H1 (cell line): ENCODE measurements around the gene OGN. TPM values are rescaled to one million over a fixed set of nuclear protein-coding genes. Genes with fewer than 3 reads are reported as not detected.

Source experiments
- FOSL1 ChIP-seq: IDR thresholded peaks from 2 replicates; pipeline ENCODE4 v1.6.1; 2011; ENCODE audit warnings: mild to moderate bottlenecking, low read depth, low read length, moderate library complexity; ENCODE audit not compliant: insufficient read depth
- KDM1A ChIP-seq: fragments of 200-600, 300-600 bp; sonication (generic); IDR thresholded peaks from 2 replicates; pipeline ENCODE4 v1.7.1; 2016; ENCODE audit warnings: mild to moderate bottlenecking, low read length, borderline replicate concordance
- RAD21 ChIP-seq, 2 experiments: IDR thresholded peaks in 1 of 2; conservative IDR thresholded peaks in 1 of 2; 2 replicates each; pipeline ENCODE4 v1.6.1; 2011; ENCODE audit warnings: low read depth in 2 of 2, low read length in 2 of 2, improper control_type of control experiment in 1 of 2, inconsistent platforms in 1 of 2, mild to moderate bottlenecking in 1 of 2, moderate library complexity in 1 of 2
- SIRT6 ChIP-seq: IDR thresholded peaks from one replicate; pipeline ENCODE4 v1.7.1; 2012; ENCODE audit warnings: low read length, inconsistent platforms
- SUZ12 ChIP-seq: fragments of 200-600 bp; sonication (generic); IDR thresholded peaks from 2 replicates; pipeline ENCODE4 v1.6.1; 2012; ENCODE audit warnings: mild to moderate bottlenecking, inconsistent platforms, low read length, moderate library complexity, mixed read lengths
- TAF1 ChIP-seq: IDR thresholded peaks from 2 replicates; pipeline ENCODE4 v1.6.1; 2011; ENCODE audit warnings: mild to moderate bottlenecking, low read depth, low read length
- TEAD4 ChIP-seq: IDR thresholded peaks from 2 replicates; pipeline ENCODE4 v1.6.1; 2012; ENCODE audit warnings: low read depth, low read length, inconsistent platforms, mixed read lengths
- polyA plus RNA-seq, 7 experiments: library from polyadenylated mRNA; depleted of rRNA in 3 of 7; stranded (reverse) in 5 of 7; unstranded in 2 of 7; fragments of >200 nt in 5 of 7; fragments of 200-250 nt in 2 of 7; gene quantifications; 1 replicate in 5 of 7; 2 replicates in 1 of 7; 4 replicates in 1 of 7; pipeline versions ENCODE4 v1.2.1 to v1.2.3, GENCODE V29; 2011 to 2013; ENCODE audit warnings: missing spikeins in 2 of 7, mixed read lengths in 2 of 7
- total RNA-seq: library from RNA; stranded (reverse); fragmentation: NEBNext Ultra II Directional; extraction: Animal tissue kit (Norgen Biotek cat#: 25700); gene quantifications from 2 replicates; pipeline ENCODE4 v1.2.1, GENCODE V29; 2021

The OGN gene
- total and polyA plus RNA-seq, 2 of the 8 experiments (the other 6 are each of a cell fraction or from before 2014, with no cell fraction given) = not detected

DNA sequence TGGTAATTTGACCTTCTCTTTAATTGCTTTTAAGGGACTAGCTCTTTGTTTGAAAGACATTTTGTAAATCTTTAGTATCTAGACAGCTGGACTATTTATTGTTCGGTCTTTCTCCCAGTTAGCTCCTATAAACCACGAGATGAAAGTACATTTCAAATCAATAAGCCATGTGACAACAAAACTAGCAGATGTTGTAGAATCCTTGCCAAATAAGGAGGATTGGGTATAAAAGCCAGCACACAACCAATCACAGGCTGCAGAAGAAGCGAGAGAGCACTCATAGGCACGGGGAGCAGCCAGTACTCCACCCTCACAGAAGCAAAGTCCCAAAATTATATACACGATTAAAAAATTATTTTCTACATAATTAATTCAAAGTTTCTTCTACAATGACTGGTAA lies 28.0 kb upstream of the OGN start (continued):
- TF ChIP-seq SUZ12 = no peak
- TF ChIP-seq TAF1 = no peak
- no peak for TF ChIP-seq RAD21 (IDR thresholded peaks at IDR 0.05 in 1 of 2, conservative IDR thresholded peaks at IDR 0.05 in 1 of 2; ENCODE audit: low read depth in 2 of 2, low read length in 2 of 2)
- TF ChIP-seq KDM1A = no peak
- no peak for TF ChIP-seq FOSL1
- TF ChIP-seq SIRT6 = no peak
- no peak for TF ChIP-seq TEAD4
